GM18511 (cell line): Measurements from ENCODE around the gene CLDN7.
A peak's percentile ranks its signal among the peaks of the same experiment; 100 is the strongest.

ENCODE experiments used
- ATAC-seq: cut with Tn5 transposase; IDR thresholded peaks from one replicate; pipeline ENCODE4 v1.9.1; 2021; ENCODE audit warnings: mild to moderate bottlenecking, moderate library complexity; ENCODE audit not compliant: unreplicated experiment

Gene CLDN7

GRCh38 chr17:7262192-7262934 is at the start of gene CLDN7:
CLDN7 (minus strand) TSS chr17:7262478; CDS start chr17:7262043, 435 bp downstream.
- ATAC-seq: no peak

DNA sequence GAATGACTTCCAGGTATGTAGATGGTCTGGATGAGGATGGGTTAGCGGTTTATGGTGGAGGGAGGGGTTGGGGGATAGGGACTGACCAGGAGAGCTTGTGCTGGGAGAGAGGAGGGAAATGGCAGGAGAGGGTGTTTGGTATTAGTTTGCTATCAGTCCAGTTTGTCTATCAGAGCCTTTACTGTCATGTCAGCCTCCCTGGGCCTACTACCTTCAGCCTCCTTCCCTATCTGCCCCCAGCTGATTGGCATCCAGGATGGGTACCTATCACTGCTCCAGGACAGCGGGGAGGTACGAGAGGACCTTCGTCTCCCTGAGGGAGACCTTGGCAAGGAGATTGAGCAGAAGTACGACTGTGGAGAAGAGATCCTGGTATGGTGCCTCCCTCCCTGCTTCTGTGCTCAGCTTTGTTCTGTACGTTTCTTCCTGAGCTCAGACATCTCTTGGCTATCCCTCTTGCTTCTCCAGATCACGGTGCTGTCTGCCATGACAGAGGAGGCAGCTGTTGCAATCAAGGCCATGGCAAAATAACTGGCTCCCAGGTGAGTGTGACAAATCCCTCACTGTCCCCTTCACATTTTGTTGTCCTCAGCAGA is 48.9 kb upstream of the CLDN7 start:
- no peak for ATAC-seq

DNA sequence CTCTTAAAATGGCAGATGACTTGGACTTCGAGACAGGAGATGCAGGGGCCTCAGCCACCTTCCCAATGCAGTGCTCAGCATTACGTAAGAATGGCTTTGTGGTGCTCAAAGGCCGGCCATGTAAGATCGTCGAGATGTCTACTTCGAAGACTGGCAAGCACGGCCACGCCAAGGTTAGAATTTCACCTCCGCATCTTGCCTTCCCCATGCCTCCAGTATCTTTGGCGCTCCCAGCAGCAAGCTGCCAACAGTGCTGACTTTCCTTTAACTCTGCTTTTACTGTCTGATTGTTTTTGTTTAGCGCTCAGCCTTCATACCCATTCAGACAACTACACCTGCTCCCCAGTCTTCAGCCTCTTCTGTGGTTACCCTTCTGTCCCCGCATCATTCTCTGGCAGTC is 47.4 kb upstream of the CLDN7 start:
- ATAC-seq: no peak

- no peak for ATAC-seq
These were observed 46.6 kb upstream of the CLDN7 start for GRCh38 chr17:7308625-7309433.

- no peak for ATAC-seq
These were observed 45.7 kb upstream of the CLDN7 start for GRCh38 chr17:7307686-7308624.

- ATAC-seq: peak; percentile 75
These were observed 44.8 kb upstream of the CLDN7 start, which contains the start of gene EIF5A for GRCh38 chr17:7306911-7307685. EIF5A (plus strand) TSS chr17:7307628; CDS start chr17:7309636, 2,008 bp downstream.

- no peak for ATAC-seq
These were observed 41.9 kb upstream of the CLDN7 start for GRCh38 chr17:7304179-7304578.

DNA sequence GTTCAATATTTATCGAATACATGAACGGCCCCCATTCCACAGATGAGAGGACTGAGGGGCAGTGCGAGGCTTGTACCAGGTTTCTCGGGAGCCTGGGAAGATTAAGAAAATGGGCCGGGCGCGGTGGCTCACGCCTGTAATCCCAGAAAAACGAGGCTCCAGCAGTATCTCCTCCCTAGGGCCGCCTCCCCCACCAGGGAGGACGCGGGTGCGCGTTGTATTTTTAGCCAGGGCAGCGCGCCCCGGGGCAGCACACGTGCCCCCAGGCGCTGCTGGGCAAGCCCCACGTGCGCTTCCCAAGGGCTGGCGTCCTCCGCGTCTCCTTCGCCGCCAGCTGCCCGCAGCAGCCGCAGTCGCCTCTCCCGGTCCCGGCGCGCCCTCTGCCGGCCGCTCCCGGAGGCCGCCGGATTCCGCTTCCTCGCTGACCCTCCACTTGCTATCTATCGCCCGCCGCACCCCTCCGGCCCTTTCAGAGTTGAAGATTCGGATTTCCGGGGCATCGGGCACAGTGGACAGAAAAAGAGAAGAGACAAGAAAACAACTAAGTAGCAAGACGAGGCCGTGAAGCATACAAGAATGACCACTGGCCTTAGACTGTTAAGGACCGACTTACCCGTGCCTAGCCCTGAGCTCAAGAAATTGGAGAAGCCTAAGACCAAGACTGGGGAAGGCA is 34.0 kb upstream of the CLDN7 start:
- no peak for ATAC-seq

DNA sequence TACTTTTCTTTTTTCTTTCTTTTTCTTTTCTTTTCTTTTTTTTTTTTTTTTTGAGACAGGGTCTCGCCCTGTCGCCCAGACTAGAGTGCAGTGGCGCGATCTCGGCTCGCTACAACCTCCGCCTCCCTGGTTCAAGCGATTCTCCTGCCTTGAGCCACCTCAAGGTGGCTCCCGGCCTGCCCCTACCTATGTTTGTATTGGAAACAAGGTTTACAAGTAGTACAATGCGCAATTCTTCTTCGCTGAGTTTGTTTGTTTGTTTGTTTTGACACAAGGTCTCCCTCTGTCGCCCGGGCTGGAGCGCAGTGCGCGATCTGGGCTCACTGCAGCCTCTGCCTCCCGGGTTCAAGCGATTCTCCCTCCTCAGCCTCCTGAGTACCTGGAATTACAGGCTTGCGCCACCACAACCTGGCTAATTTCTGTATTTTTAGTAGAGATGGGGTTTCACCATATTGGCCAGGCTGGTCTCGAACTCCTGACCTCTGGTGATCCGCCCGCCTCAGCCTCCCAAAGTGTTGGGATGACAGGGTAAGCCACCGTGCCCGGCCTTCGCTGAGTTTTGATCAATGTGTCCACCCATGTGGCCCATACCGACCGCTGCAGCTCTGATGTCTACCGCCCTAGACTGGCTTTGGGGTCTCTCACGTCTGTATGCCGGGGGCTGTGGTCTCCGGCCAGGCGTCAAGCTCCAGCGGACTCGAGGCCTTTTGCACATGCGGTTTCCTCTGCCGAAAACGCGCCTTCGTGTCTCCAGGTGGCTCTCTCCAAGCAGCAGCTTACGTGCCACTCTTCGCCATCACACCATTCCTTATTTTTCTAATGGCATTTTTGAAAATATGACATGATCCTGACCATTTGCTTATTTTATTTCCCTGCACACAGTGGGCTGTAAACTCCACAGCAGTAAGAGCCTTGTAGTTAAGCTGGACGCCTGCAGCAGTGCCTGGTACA is 33.2 kb upstream of the CLDN7 start:
- ATAC-seq: no peak

GRCh38 chr17:7294614-7295153 is 32.4 kb upstream of the CLDN7 start, which contains the start of gene YBX2:
YBX2 (minus strand) TSS chr17:7294639; CDS start chr17:7294500, 139 bp downstream.
- no peak for ATAC-seq

- no peak for ATAC-seq
These were observed 31.7 kb upstream of the CLDN7 start for GRCh38 chr17:7293816-7294613.

- ATAC-seq: no peak
These were observed 30.9 kb upstream of the CLDN7 start for GRCh38 chr17:7293159-7293558.

DNA sequence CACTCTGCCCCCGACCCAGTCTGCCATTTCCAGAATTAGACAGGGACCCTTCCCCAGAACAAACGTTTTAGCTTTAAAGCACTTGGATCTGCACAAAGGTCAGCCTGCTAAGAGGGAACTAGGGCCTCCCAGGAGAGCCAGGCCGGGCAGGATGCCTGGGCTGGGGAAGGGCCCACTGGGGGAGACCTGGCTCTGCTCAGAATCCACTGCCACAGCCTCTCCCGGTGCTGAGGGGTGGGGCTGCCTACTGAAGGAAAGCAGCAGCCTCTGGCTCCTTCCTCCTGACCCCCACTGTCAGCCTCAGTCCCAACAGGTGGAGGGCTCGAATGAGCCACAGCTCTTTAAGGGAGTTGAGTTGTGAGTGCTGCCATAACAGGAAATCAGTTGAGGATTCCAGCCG is 30.5 kb upstream of the CLDN7 start:
- no peak for ATAC-seq

DNA sequence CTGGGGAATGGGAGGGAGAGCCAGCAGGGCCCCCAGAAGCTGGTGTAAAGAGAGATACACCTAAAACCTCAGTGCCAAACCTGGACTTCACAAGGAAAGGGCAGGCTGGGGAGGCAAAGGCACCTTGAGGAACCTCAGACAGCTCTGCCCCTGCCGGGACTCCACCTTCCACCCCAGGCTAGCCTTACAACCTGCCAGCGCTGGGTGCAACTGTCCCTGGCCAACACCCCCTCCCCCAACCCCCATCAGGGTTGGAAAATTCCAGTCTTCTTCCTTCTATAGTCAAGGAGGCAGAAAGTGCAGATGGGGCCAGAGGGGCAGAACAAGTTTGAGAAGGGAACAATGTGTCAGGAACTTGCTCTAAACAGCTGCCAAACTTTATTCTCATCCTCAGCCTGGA is 29.9 kb upstream of the CLDN7 start:
- no peak for ATAC-seq

- no peak for ATAC-seq
These were observed 28.4 kb upstream of the CLDN7 start for GRCh38 chr17:7290685-7291084.

DNA sequence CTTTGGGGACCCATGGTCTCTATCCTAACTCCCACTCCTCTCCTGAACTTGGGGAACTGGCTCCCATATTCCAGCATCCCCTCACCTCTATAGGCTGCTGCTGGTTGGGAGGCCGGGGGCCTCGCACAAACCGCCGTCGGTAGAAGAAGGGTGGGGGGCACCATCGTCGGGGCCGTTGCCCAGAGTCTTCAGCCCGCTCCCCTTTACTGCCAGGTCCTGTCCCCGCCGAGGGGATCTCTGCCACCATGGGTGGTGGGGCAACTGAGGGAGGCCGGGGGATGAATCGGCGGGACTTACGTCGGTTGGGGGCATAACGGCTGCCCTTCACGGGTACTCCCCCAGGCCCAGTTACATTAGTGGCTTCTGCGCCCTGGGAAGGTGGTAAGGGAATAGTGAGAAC is 27.9 kb upstream of the CLDN7 start:
- no peak for ATAC-seq
